PFSK-1 (cell line): ENCODE data around the gene SLC25A25.

Source experiments
- POLR2AphosphoS5 ChIP-seq: IDR thresholded peaks from 2 replicates; pipeline ENCODE4 v1.6.1; 2012; ENCODE audit warnings: low read depth, mild to moderate bottlenecking, control low read depth, low read length, moderate library complexity
- SIN3A ChIP-seq: IDR thresholded peaks from 2 replicates; pipeline ENCODE4 v1.6.1; 2012; ENCODE audit warnings: mild to moderate bottlenecking, low read length, moderate library complexity, borderline replicate concordance; ENCODE audit not compliant: insufficient read depth
- TAF1 ChIP-seq: IDR thresholded peaks from 2 replicates; pipeline ENCODE4 v1.6.1; 2012; ENCODE audit warnings: low read length, control low read depth, borderline replicate concordance; ENCODE audit not compliant: insufficient read depth

- TF ChIP-seq SIN3A (no peak), POLR2AphosphoS5 (no peak), TAF1 (no peak)
Observed at GRCh38 chr9:128061275-128061960, 6.6 kb upstream of the SLC25A25 start.
